ENCODE measurements around the gene STK32B.
"Not testable (repeated sequence)": the region's sequence is repeated elsewhere in the genome, so short reads cannot be mapped to it uniquely, and the experiment has no call there.

The STK32B gene

GRCh38 chr4:5162909-5163508, 111.7 kb downstream of the STK32B start:
- H3K4me3 ChIP-seq (ENCODE audit: low read depth, low read length) = no peak overlapping the region
- DNase-seq (ENCODE audit: low read depth) = no peak
- TF ChIP-seq CTCF (conservative IDR thresholded peaks at IDR 0.05; ENCODE audit: low read depth, low read length) = no peak

DNA sequence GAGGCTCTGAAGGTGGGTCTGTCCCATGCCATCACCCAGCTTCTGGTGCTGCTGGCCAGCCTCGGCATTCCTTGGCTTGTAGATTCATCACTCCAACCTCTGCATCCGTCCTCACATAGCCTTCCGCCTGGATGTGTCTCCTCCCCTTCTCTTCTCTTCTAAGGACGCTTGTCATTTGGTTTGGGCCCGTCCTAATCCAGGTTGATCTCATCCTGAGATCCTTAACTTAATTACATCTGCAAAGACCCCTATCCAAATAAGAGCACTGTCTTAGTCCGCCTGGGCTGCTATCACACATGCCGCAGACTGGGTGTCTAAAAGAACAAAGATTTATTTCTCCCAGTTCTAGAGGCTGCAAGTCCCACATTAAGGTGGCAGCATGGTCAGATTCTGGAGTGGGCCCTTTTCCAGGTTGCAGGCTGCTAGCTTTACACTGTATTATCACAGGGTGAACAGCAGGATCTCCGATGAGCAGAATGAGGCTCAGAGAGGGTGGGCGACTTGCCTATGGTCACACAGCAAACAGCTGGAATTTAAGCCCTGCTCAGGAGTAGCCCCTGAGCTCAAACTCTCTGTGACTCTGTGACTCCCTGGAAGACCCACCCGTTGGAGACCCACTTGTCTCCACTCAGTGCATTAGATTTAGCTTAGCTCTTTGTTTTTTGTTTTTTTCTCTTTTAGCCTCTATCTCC, 113.1 kb downstream of the STK32B start:
- no peak for TF ChIP-seq CTCF (conservative IDR thresholded peaks at IDR 0.05; ENCODE audit: low read depth, low read length)
- no peak overlapping the region for H3K4me3 ChIP-seq (ENCODE audit: low read depth, low read length)
- DNase-seq (ENCODE audit: low read depth) = no peak

DNA sequence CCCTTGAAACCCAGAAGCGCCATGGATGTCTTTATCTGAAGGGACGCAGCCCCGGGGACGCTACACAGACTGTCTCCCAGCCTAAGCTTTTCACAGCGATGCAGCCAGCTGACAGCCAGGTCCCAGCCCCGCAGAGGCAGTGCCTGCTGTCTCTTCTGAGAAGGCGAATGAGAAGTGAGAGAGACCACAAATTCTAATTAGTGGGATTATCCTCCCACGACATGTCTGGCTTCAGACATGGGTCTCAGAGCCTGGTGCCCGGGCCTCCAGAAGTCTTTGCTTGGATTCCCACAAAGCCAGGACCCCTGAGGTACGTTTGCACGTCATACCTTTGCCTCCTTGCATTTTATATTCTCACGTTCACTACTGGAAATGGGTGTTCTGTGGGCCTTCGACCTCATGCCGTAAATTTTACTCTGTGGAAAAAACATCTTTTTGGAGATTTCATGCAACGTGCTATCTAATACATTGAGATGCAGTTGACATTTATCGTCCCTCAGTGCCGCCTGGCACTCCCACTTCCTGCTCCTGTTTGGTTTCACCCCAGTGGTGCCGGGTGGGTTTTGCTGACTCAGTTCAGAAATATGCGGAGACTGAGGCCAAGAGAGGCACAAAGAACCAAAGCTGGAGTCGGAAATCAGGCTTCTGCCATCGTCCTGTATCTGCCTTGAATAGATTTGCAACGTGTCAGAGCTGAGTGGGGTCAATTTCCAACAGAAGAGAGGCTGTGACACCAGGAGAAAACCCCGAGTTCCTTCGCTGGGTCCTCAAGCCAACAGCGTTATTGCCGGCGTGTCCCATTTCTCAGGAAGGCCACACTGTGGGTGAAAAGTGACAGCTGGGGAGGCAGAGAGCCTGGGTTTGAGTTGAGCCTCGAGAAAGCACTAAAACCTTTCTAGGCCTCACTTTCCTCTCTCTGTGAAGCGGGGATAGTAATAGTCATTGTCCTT, 114.4 kb downstream of the STK32B start:
- DNase-seq (ENCODE audit: low read depth) = peak; percentile 40
- no peak overlapping the region for H3K4me3 ChIP-seq (ENCODE audit: low read depth, low read length)
- no peak for TF ChIP-seq CTCF (conservative IDR thresholded peaks at IDR 0.05; ENCODE audit: low read depth, low read length)

DNA sequence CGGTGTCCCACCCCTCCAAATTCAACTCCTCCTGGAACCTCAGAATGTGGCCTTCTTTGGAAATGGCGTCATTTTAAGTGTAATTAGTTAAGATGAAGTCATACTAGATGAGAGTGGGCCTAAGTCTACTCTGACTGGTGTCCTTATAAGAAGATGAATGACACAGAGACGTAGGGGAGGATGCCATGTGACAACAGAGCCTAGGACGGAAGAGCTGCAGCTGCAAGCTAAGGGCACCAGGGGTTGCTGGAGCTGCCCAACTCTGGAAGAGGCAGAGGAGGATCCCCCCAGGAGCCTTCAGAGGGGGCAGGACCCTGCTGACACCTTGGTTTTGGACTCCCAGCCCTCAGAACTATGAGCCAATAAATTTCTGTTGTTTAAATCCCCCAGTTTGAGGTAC, 115.1 kb downstream of the STK32B start:
- TF ChIP-seq CTCF (conservative IDR thresholded peaks at IDR 0.05; ENCODE audit: low read depth, low read length) = no peak
- no peak for DNase-seq (ENCODE audit: low read depth)
- no peak overlapping the region for H3K4me3 ChIP-seq (ENCODE audit: low read depth, low read length)

DNA sequence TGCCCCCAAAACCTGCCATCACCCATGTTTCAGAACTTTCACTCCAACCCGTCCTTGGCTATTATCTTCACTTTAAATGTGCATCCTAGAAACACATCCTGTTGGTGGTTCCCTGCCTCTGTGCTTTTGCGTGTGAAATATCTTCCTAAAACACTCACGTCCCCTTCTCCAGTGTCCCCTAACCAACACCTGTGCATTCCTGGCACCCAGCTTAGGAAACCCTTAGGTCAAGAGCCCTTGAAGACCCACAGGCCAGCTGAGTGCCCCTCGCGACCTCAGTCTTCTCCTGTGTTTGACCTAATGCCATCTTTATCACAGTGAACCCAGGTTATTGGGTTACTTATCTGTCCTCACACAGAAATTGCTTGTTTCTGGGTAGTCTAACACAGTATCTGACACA, 117.6 kb downstream of the STK32B start:
- TF ChIP-seq CTCF (conservative IDR thresholded peaks at IDR 0.05; ENCODE audit: low read depth, low read length) = no peak
- DNase-seq (ENCODE audit: low read depth) = no peak

GRCh38 chr4:5175836-5176235, 124.6 kb downstream of the STK32B start:
- H3K4me3 ChIP-seq (ENCODE audit: low read depth, low read length); DNase-seq (ENCODE audit: low read depth): not testable (repeated sequence)

More for the DNA sequence above, 117.6 kb downstream of the STK32B start:
- H3K4me3 ChIP-seq (ENCODE audit: low read depth, low read length) = no peak overlapping the region

DNA sequence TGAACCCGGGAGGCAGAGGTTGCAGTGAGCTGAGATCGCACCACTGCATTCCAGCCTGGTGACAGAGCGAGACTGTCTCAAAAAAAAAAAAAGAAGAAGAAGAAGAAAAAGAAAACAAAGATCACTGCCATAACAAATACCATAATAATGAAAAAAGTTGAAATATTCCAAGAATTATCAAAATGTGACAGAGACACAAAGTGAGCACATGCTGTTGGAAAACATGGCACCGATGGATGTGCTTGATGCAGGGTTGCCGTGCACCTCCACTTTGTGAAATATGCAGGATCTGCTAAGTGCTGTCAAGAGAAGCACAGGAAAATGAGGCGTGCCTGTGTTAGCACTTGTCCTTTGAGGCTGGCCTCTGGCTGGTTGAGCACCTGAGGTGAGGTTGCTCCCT, 133.3 kb downstream of the STK32B start:
- no peak overlapping the region for H3K4me3 ChIP-seq (ENCODE audit: low read depth, low read length)
- no peak for DNase-seq (ENCODE audit: low read depth)
- TF ChIP-seq CTCF (conservative IDR thresholded peaks at IDR 0.05; ENCODE audit: low read depth, low read length) = no peak
